ENCODE results near the gene BCLAF1. TPM values are rescaled to one million over a fixed set of nuclear protein-coding genes. Genes with fewer than 3 reads are reported as not detected.

BCLAF1 gene
- total RNA-seq, 2 donors from 2014 or later: 83.0 to 136 TPM

GRCh38 chr6:136335736-136336363, 46.2 kb upstream of the BCLAF1 start:
- Histone ChIP-seq H3K4me3 (no peak overlapping the region), H3K27ac (no peak overlapping the region), H3K9me3 (no peaks in the 10 kb centered on the region), H3K27me3 (replicated peaks; ENCODE audit: insufficient read depth) (no peaks in the 10 kb centered on the region), H3K36me3 (no peaks in the 10 kb centered on the region), H3K4me1 (replicated peaks) (no peaks in the 10 kb centered on the region)
- WGBS: 54% methylated on average over 12 of the region's 12 CpGs
- no peak for TF ChIP-seq POLR2A (IDR thresholded peaks at IDR 0.05)
- no peak for TF ChIP-seq CTCF (IDR thresholded peaks at IDR 0.05)
- no peak for TF ChIP-seq POLR2AphosphoS5 (IDR thresholded peaks at IDR 0.05)
- no peak for DNase-seq (ENCODE audit: low spot score)
- intact Hi-C loops (cut with DNase I): no loop called here

GRCh38 chr6:136334853-136335252, 45.2 kb upstream of the BCLAF1 start:
- DNase-seq (ENCODE audit: low spot score): no peak
- 75% methylated on average over 9 of the region's 9 CpGs for WGBS
- no peaks in the 10 kb centered on the region for H3K27me3 ChIP-seq (replicated peaks; ENCODE audit: insufficient read depth)
- TF ChIP-seq POLR2AphosphoS5 (IDR thresholded peaks at IDR 0.05) (no peak), CTCF (IDR thresholded peaks at IDR 0.05) (no peak), POLR2A (IDR thresholded peaks at IDR 0.05) (no peak)
- no peak overlapping the region for H3K4me3 ChIP-seq
- intact Hi-C loops (cut with DNase I): no loop called here
- H3K27ac ChIP-seq: no peak overlapping the region
- no peaks in the 10 kb centered on the region for H3K4me1 ChIP-seq (replicated peaks)
- no peaks in the 10 kb centered on the region for H3K9me3 ChIP-seq
- no peaks in the 10 kb centered on the region for H3K36me3 ChIP-seq

- TF ChIP-seq POLR2AphosphoS5 (IDR thresholded peaks at IDR 0.05): no peak
- TF ChIP-seq POLR2A (IDR thresholded peaks at IDR 0.05): no peak
- TF ChIP-seq CTCF (IDR thresholded peaks at IDR 0.05): no peak
- Histone ChIP-seq H3K36me3 (no peaks in the 10 kb centered on the region), H3K9me3 (no peaks in the 10 kb centered on the region), H3K4me1 (replicated peaks) (no peaks in the 10 kb centered on the region), H3K4me3 (no peak overlapping the region), H3K27ac (no peak overlapping the region), H3K27me3 (replicated peaks; ENCODE audit: insufficient read depth) (no peaks in the 10 kb centered on the region)
- 79% methylated on average over 13 of the region's 13 CpGs for whole genome bisulfite sequencing
- no peak for DNase-seq (ENCODE audit: low spot score)
- intact Hi-C loops (cut with DNase I): no loop called here
These were observed 44.8 kb upstream of the BCLAF1 start for GRCh38 chr6:136334465-136334846.

GRCh38 chr6:136333824-136334464, 44.3 kb upstream of the BCLAF1 start:
- Histone ChIP-seq H3K27ac (no peak overlapping the region), H3K4me3 (no peak overlapping the region), H3K4me1 (replicated peaks) (no peaks in the 10 kb centered on the region), H3K36me3 (no peaks in the 10 kb centered on the region), H3K27me3 (replicated peaks; ENCODE audit: insufficient read depth) (no peaks in the 10 kb centered on the region), H3K9me3 (no peaks in the 10 kb centered on the region)
- WGBS: 89% methylated on average over 11 of the region's 11 CpGs
- no peak for DNase-seq (ENCODE audit: low spot score)
- intact Hi-C loops (cut with DNase I): no loop called here
- TF ChIP-seq CTCF (IDR thresholded peaks at IDR 0.05) (no peak), POLR2AphosphoS5 (IDR thresholded peaks at IDR 0.05) (no peak), POLR2A (IDR thresholded peaks at IDR 0.05) (no peak)

GRCh38 chr6:136331461-136331860, 41.8 kb upstream of the BCLAF1 start:
- Histone ChIP-seq H3K9me3 (no peaks in the 10 kb centered on the region), H3K4me3 (no peak overlapping the region), H3K27me3 (replicated peaks; ENCODE audit: insufficient read depth) (no peaks in the 10 kb centered on the region), H3K36me3 (no peaks in the 10 kb centered on the region), H3K27ac (no peak overlapping the region), H3K4me1 (replicated peaks) (no peaks in the 10 kb centered on the region)
- WGBS: 87% methylated on average over 1 of the region's 1 CpG
- no peak for DNase-seq (ENCODE audit: low spot score)
- intact Hi-C loops (cut with DNase I): no loop called here
- TF ChIP-seq CTCF (IDR thresholded peaks at IDR 0.05): no peak
- TF ChIP-seq POLR2AphosphoS5 (IDR thresholded peaks at IDR 0.05): no peak
- TF ChIP-seq POLR2A (IDR thresholded peaks at IDR 0.05): no peak
